GM12878 (cell line): ENCODE results near the gene NOCT. TPM values are rescaled to one million over a fixed set of nuclear protein-coding genes. Genes with fewer than 3 reads are reported as not detected.

Experiments used
- ATAC-seq: fragments of 200-7000 bp; cut with Tn5 transposase; 3 replicates; pipeline ENCODE4 v1.9.1; 2020; ENCODE audit warnings: mild to moderate bottlenecking, moderate library complexity
- BruUV-seq: library from RNA; stranded (reverse); fragments of 400-500 nt; replicated peaks from 2 replicates; lab custom pipeline; 2021; lab: Mats Ljungman, UMichigan
- CTCF ChIA-PET: fragments of 300-600 bp; sonication (Branson Sonifier 250); formaldehyde crosslinking; extraction: SDS; loops from one replicate; lab custom pipeline; 2021; ENCODE audit warnings: inconsistent platforms; lab: Yijun Ruan, JAX
- POLR2A ChIA-PET: fragments of 350-600 bp; formaldehyde crosslinking; extraction: SDS; loops from one replicate; lab custom pipeline; 2021; ENCODE audit warnings: inconsistent platforms; lab: Charles Lee
- RAD21 ChIA-PET: fragments of 300-600 bp; sonication (Branson Sonifier 250); formaldehyde crosslinking; loops from one replicate; lab custom pipeline; 2023; ENCODE audit warnings: antibody characterized with exemption; ENCODE audit not compliant: unreplicated experiment; lab: Charles Lee
- SMC1A ChIA-PET: fragments of 300-600 bp; sonication (Branson Sonifier 250); formaldehyde crosslinking; loops from one replicate; lab custom pipeline; 2023; ENCODE audit not compliant: unreplicated experiment, uncharacterized antibody; lab: Charles Lee
- DNase-seq: peaks from one replicate; pipeline ENCODE4 v3.0.0-alpha.2; 2011; ENCODE audit warnings: low read depth, low spot score
- FAIRE-seq: peaks from 3 replicates; lab custom pipeline; 2011; peaks lifted over from hg19 to GRCh38; lab: Jason Lieb, UNC
- H2AFZ ChIP-seq: 2 replicates; pipeline ENCODE4 v1.6.0; 2011; ENCODE audit warnings: low read depth, low read length, control low read depth; ENCODE audit not compliant: control insufficient read depth
- H3K27ac ChIP-seq: 2 replicates; pipeline ENCODE4 v1.5.1; 2011; ENCODE audit warnings: control low read depth; ENCODE audit not compliant: control insufficient read depth, insufficient read depth
- H3K27me3 ChIP-seq, 2 experiments: replicated peaks in 1 of 2; 2 replicates each; pipeline versions ENCODE4 v1.6.0 to v1.6.1; 2011; ENCODE audit warnings: low read length in 1 of 2; ENCODE audit not compliant: control insufficient read depth in 2 of 2, insufficient read depth in 2 of 2
- H3K36me3 ChIP-seq, 2 experiments: 2 replicates each; pipeline ENCODE4 v1.5.1; 2011; ENCODE audit warnings: low read length in 1 of 2; ENCODE audit not compliant: control insufficient read depth in 2 of 2, insufficient read depth in 2 of 2
- H3K4me1 ChIP-seq: 2 replicates; pipeline ENCODE4 v1.6.1; 2011; ENCODE audit warnings: mild to moderate bottlenecking, low read length, moderate library complexity, mixed read lengths; ENCODE audit not compliant: control insufficient read depth, insufficient read depth
- H3K4me2 ChIP-seq: 2 replicates; pipeline ENCODE4 v1.6.0; 2011; ENCODE audit warnings: control low read depth; ENCODE audit not compliant: control insufficient read depth, insufficient read depth
- H3K4me3 ChIP-seq: fragments of 200-600 bp; sonication (generic); 2 replicates; pipeline ENCODE4 v1.5.1; 2016
- H3K79me2 ChIP-seq: 2 replicates; pipeline ENCODE4 v1.6.0; 2011; ENCODE audit warnings: low read length; ENCODE audit not compliant: control insufficient read depth, insufficient read depth
- H3K9ac ChIP-seq: 2 replicates; pipeline ENCODE4 v1.8.0; 2011; ENCODE audit warnings: low read length, control low read depth, mixed read lengths; ENCODE audit not compliant: control insufficient read depth, insufficient read depth
- H3K9me3 ChIP-seq: replicated peaks from 3 replicates; pipeline ENCODE4 v1.5.1; 2011; ENCODE audit warnings: mild to moderate bottlenecking, low read length; ENCODE audit not compliant: control insufficient read depth, insufficient read depth
- H4K20me1 ChIP-seq: 2 replicates; pipeline ENCODE4 v1.6.0; 2011; ENCODE audit not compliant: control insufficient read depth, insufficient read depth
- EGR1 ChIP-seq, 2 experiments: IDR thresholded peaks; 1 replicate in 1 of 2; 2 replicates in 1 of 2; pipeline ENCODE4 v1.6.1; 2011 to 2012; ENCODE audit warnings: low read depth in 2 of 2, low read length in 2 of 2, borderline replicate concordance in 1 of 2, mild to moderate bottlenecking in 1 of 2, moderate library complexity in 1 of 2
- JUND ChIP-seq: IDR thresholded peaks from 2 replicates; pipeline ENCODE4 v1.6.1; 2012; ENCODE audit warnings: low read depth, mild to moderate bottlenecking, low read length, improper control_type of control experiment, moderate library complexity
- LARP7 ChIP-seq: fragments of 450-650 bp; IDR thresholded peaks from 2 replicates; pipeline ENCODE4 v1.6.1; 2017; ENCODE audit warnings: mild to moderate bottlenecking
- NFYA ChIP-seq: IDR thresholded peaks from 2 replicates; pipeline ENCODE4 v1.6.1; 2011; ENCODE audit warnings: low read depth, mild to moderate bottlenecking, low read length, improper control_type of control experiment, borderline replicate concordance
- TARDBP ChIP-seq: IDR thresholded peaks from 2 replicates; pipeline ENCODE4 v1.6.1; 2016; ENCODE audit warnings: borderline replicate concordance
- TCF7 ChIP-seq: IDR thresholded peaks from 2 replicates; pipeline ENCODE4 v1.6.1; 2014; ENCODE audit warnings: antibody characterized with exemption, borderline replicate concordance
- ZNF622 ChIP-seq: fragments of 450-650 bp; IDR thresholded peaks from 2 replicates; pipeline ENCODE4 v1.6.1; 2017; ENCODE audit warnings: mild to moderate bottlenecking, inconsistent platforms
- WGBS: methylation state at CpG from one replicate; pipeline ENCODE4 v1.1.6; 2016; ENCODE audit warnings: low lambda C conversion rate; ENCODE audit not compliant: insufficient replicate concordance, insufficient coverage; ENCODE audit errors: missing lambda C conversion rate; 5-methylcytosine and 5-hydroxymethylcytosine counted together
- in situ Hi-C: fragments of 300-500 bp; cut with MboI; formaldehyde crosslinking; loops from 9 replicates; pipeline ENCODE4 v1.14.3; 2018; ENCODE audit warnings: mixed read lengths
- intact Hi-C: fragments of 100-400 bp; cut with micrococcal nuclease; formaldehyde crosslinking; loops from one replicate; pipeline ENCODE4 v1.14.2; 2022; ENCODE audit not compliant: unreplicated experiment
- polyA plus RNA-seq, 11 experiments: library from polyadenylated mRNA; depleted of rRNA in 4 of 11; unstranded in 6 of 11; stranded (reverse) in 5 of 11; fragments of >200 nt; fragmentation: Nextera tagmentation in 4 of 11; fragmentation: Illumina TruSeq in 1 of 11; extraction: Ambion mirVana in 4 of 11; extraction: Trizol in 1 of 11; gene quantifications; 1 replicate in 1 of 11; 2 replicates in 10 of 11; pipeline versions ENCODE4 v1.2.1 to v1.2.3, GENCODE V29; 2011 to 2016; ENCODE audit warnings: inconsistent platforms in 2 of 11, missing spikeins in 2 of 11, low read depth in 1 of 11
- total RNA-seq, 4 experiments: library from RNA; depleted of rRNA in 3 of 4; stranded (reverse); fragments of >200 nt in 3 of 4; fragmentation: Illumina TruSeq in 1 of 4; extraction: Trizol in 1 of 4; gene quantifications; 2 replicates each; pipeline versions ENCODE4 v1.2.1 to v1.2.3, GENCODE V29; 2013 to 2021
- TF ChIP-seq, protein P1 (sequence below): IDR thresholded peaks from 2 replicates; pipeline ENCODE4 v1.6.1; 2012; ENCODE audit warnings: low read length, inconsistent platforms
- TF ChIP-seq, protein P2 (sequence below): fragments of 450-650 bp; IDR thresholded peaks from 2 replicates; pipeline ENCODE4 v1.6.1; 2017; ENCODE audit warnings: borderline replicate concordance
- TF ChIP-seq, protein P3 (sequence below): fragments of 150-350 bp; IDR thresholded peaks from 2 replicates; pipeline ENCODE4 v1.6.1; 2014; ENCODE audit warnings: mild to moderate bottlenecking, low read depth, low read length

The NOCT gene
- total and polyA plus RNA-seq, 10 of the 15 experiments (the other 5 are each of a cell fraction or from before 2014, with no cell fraction given), result 1.4 to 17.6 (median 8.1) TPM

DNA sequence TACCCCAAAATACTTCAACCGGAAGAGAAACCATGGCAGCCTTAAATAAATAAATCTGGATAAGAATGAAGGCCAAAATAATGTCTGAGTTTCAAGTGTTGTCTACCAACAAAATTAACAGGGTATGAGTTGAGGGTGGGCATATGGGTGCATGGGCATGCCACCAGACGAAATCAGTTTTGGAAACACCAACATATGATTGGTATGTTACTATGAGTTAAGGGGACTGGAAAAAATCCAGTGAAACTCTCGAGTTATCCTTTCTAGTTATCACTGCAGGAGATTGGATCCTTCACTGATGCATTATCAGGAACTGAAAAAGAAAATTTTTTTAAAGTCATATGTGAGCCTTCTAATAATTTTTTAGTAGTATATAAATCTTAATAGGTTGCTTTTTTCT, 32.4 kb downstream of the NOCT start:
- no peak for TF ChIP-seq TCF7
- TF ChIP-seq, protein P1, sequence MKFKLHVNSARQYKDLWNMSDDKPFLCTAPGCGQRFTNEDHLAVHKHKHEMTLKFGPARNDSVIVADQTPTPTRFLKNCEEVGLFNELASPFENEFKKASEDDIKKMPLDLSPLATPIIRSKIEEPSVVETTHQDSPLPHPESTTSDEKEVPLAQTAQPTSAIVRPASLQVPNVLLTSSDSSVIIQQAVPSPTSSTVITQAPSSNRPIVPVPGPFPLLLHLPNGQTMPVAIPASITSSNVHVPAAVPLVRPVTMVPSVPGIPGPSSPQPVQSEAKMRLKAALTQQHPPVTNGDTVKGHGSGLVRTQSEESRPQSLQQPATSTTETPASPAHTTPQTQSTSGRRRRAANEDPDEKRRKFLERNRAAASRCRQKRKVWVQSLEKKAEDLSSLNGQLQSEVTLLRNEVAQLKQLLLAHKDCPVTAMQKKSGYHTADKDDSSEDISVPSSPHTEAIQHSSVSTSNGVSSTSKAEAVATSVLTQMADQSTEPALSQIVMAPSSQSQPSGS, result no peak
- no peak for TF ChIP-seq TARDBP
- TF ChIP-seq, protein P2, sequence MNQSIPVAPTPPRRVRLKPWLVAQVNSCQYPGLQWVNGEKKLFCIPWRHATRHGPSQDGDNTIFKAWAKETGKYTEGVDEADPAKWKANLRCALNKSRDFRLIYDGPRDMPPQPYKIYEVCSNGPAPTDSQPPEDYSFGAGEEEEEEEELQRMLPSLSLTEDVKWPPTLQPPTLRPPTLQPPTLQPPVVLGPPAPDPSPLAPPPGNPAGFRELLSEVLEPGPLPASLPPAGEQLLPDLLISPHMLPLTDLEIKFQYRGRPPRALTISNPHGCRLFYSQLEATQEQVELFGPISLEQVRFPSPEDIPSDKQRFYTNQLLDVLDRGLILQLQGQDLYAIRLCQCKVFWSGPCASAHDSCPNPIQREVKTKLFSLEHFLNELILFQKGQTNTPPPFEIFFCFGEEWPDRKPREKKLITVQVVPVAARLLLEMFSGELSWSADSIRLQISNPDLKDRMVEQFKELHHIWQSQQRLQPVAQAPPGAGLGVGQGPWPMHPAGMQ, result no peak
- TF ChIP-seq EGR1 (IDR thresholded peaks at IDR 0.05; ENCODE audit: borderline replicate concordance in 1 of 2, low read depth in 2 of 2, low read length in 2 of 2), result no peak
- TF ChIP-seq, protein P3, sequence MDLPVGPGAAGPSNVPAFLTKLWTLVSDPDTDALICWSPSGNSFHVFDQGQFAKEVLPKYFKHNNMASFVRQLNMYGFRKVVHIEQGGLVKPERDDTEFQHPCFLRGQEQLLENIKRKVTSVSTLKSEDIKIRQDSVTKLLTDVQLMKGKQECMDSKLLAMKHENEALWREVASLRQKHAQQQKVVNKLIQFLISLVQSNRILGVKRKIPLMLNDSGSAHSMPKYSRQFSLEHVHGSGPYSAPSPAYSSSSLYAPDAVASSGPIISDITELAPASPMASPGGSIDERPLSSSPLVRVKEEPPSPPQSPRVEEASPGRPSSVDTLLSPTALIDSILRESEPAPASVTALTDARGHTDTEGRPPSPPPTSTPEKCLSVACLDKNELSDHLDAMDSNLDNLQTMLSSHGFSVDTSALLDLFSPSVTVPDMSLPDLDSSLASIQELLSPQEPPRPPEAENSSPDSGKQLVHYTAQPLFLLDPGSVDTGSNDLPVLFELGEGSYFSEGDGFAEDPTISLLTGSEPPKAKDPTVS, result no peak
- no peak for TF ChIP-seq NFYA
- TF ChIP-seq JUND, result no peak
- no peak for TF ChIP-seq ZNF622
- no peak for TF ChIP-seq LARP7
- TF ChIP-seq, all 136 proteins: peak for 0
- ATAC-seq (no peak), FAIRE-seq (no peak), DNase-seq (no peak)
- Histone ChIP-seq H3K9me3 (no peaks in the 10 kb centered on the region), H4K20me1 (no peaks in the 10 kb centered on the region; the same call in 1 of the 2 replicates), H3K36me3 (peaks cover 11 to 27% of the 10 kb centered on the region in 2 experiments), H3K9ac (no peak overlapping the region), H3K4me3 (no peak overlapping the region), H3K27ac (no peak overlapping the region), H2AFZ (no peak overlapping the region), H3K4me2 (no peak overlapping the region), H3K27me3 (no peaks in the 10 kb centered on the region), H3K4me1 (no peaks in the 10 kb centered on the region), H3K79me2 (no peaks in the 10 kb centered on the region)
- ChIA-PET POLR2A (no interaction called here), SMC1A (interaction anchor here (2.1 kb wide), 1 partner anchor 18 kb away, joined by 7 read pairs; no protein-coding TSS in a partner anchor), CTCF (interaction anchor here (2.3 kb wide), 1 partner anchor 17 kb away, joined by 8 read pairs; no protein-coding TSS in a partner anchor), RAD21 (no interaction called here)
- BruUV-seq, result no TSS peak
- WGBS, result 78% methylated on average over 3 of the region's 3 CpGs
- intact Hi-C loops (no loop called here), in situ Hi-C loops (no loop called here)
